Kidney epithelial cell (primary cell): Measurements from ENCODE around the gene GALNT17. TPM values are rescaled to one million over a fixed set of nuclear protein-coding genes. Genes with fewer than 3 reads are reported as not detected.

Experiments
- DNase-seq: peaks from one replicate; pipeline ENCODE4 v3.0.0-alpha.2; 2010; ENCODE audit warnings: low read depth
- H3K27me3 ChIP-seq: 2 replicates; pipeline ENCODE4 v1.6.0; 2011; ENCODE audit warnings: low read length; ENCODE audit not compliant: control insufficient read depth, insufficient read depth
- H3K36me3 ChIP-seq: 2 replicates; pipeline ENCODE4 v1.5.1; 2011; ENCODE audit warnings: low read length; ENCODE audit not compliant: control insufficient read depth, insufficient read depth
- H3K4me3 ChIP-seq: 2 replicates; pipeline ENCODE4 v1.5.1; 2011; ENCODE audit warnings: low read depth, mild to moderate bottlenecking, control low read depth, low read length
- CTCF ChIP-seq: IDR thresholded peaks from 2 replicates; pipeline ENCODE4 v1.5.1; 2011; ENCODE audit warnings: mild to moderate bottlenecking, moderate library complexity, low read length, control low read depth, inconsistent platforms; ENCODE audit not compliant: insufficient read depth, poor library complexity, severe bottlenecking
- total RNA-seq: library from RNA; depleted of rRNA; stranded (reverse); fragments of >200 nt; gene quantifications from 2 replicates; pipeline ENCODE4 v1.2.3, GENCODE V29; 2015

The GALNT17 gene
- total RNA-seq, 1 donor from 2014 or later = 3.3 TPM

GRCh38 chr7:71237945-71238344 lies 106.0 kb downstream of the GALNT17 start:
- Histone ChIP-seq H3K36me3 (no peaks in the 10 kb centered on the region), H3K4me3 (no peak overlapping the region), H3K27me3 (no peaks in the 10 kb centered on the region)
- DNase-seq = no peak
- no peak for TF ChIP-seq CTCF

DNA sequence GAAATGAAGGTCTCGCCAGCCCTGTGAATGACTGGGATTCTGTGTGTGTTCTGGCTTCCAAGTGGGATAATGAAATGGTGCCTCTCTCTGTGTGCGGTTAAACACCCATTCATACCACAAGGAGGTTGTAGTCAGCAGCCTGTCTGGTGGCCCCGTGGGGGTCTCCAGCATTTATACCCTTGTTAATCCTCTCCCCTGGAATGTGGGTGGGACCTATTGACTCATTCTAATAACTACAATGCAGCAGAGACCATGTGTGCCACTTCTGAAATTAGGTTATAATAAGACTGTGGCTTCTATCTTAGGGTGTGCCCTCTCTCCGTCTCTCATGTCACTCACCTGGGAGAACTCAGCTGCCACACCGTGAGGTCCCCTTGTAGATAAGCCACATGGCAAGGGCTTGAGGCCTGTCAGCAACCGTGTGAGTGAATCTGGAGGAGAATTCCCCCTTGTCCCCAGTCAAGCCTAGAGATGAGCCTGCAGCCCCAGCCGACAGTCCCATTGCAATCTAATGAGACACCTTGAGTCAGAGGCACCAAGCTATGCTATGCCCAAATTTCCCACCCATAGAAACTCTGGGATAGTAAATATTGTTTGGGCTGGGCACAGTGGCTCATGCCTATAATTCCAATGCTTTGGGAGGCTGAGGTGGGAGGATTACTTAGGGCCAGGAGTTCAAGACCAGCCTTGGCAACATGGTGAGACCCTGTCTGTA lies 106.8 kb downstream of the GALNT17 start:
- H3K27me3 ChIP-seq = no peaks in the 10 kb centered on the region
- H3K4me3 ChIP-seq = no peak overlapping the region
- DNase-seq = no peak
- no peaks in the 10 kb centered on the region for H3K36me3 ChIP-seq
- no peak for TF ChIP-seq CTCF

- H3K36me3 ChIP-seq = no peaks in the 10 kb centered on the region
- H3K27me3 ChIP-seq = no peaks in the 10 kb centered on the region
- no peak overlapping the region for H3K4me3 ChIP-seq
- no peak for TF ChIP-seq CTCF
- no peak for DNase-seq
These were observed 107.8 kb downstream of the GALNT17 start for GRCh38 chr7:71239586-71240268.

DNA sequence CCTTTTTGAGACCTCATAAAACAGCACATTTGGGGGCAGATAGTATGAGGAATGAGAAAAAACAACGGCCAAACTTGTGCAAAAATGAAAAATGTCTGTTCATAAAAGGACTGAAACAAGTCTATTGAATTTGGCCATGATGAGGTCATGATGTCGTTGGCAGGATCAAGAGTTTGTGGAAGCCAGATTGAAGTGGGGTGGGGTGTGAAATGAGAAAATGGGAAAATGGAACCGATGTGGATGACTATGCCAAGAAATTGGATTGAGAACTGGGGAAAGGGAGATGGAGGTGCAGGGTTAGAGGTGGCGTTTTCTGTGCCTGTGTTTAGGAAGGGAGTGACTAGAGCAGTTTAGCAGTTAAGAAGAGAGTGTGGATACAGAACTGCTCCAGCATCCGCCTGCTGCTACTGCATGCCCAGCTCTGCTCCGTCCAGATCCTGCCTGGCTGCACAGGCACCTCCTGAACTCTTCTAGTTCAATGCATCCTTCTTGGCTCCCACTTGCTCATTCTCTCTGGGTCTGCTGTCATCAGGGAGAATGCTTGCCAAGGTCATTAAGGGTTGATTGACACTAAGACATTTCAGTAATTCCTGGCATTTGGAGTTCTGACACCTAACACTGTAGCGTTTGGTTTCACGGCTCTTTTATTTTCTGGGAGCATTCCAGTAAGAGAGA lies 111.9 kb downstream of the GALNT17 start:
- no peaks in the 10 kb centered on the region for H3K27me3 ChIP-seq
- no peak for DNase-seq
- no peaks in the 10 kb centered on the region for H3K36me3 ChIP-seq
- H3K4me3 ChIP-seq = no peak overlapping the region
- TF ChIP-seq CTCF = no peak

DNA sequence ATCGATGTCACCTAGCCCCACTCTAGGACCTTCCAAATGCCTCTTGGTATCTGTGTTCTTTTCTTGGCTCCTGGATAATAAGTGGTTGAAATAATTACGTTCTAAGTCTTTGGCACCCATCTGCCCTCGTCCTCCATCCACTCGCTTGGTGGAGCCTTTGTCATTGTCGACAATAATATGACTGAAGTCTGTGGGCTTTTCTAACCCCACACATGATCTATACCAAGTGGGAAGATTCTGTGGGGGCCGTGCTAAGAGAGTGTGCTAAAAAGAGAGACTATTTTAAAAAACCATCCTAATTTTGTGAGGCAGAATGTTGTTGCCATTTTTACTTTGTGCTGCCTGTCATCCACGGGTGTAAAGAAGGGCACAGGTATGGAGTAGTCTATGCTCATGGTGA lies 113.1 kb downstream of the GALNT17 start:
- no peak for DNase-seq
- Histone ChIP-seq H3K36me3 (no peaks in the 10 kb centered on the region), H3K27me3 (no peaks in the 10 kb centered on the region), H3K4me3 (no peak overlapping the region)
- TF ChIP-seq CTCF = no peak
